Superior temporal gyrus (tissue), 1 donor: ENCODE measurements around the gene TOPBP1.
"Not testable (repeated sequence)": the region's sequence is repeated elsewhere in the genome, so short reads cannot be mapped to it uniquely, and the experiment has no call there.

Source experiments
- DNase-seq: peaks from one replicate; pipeline ENCODE4 v3.0.0-alpha.2; 2016; ENCODE audit errors: extremely low spot score

The TOPBP1 gene

DNA sequence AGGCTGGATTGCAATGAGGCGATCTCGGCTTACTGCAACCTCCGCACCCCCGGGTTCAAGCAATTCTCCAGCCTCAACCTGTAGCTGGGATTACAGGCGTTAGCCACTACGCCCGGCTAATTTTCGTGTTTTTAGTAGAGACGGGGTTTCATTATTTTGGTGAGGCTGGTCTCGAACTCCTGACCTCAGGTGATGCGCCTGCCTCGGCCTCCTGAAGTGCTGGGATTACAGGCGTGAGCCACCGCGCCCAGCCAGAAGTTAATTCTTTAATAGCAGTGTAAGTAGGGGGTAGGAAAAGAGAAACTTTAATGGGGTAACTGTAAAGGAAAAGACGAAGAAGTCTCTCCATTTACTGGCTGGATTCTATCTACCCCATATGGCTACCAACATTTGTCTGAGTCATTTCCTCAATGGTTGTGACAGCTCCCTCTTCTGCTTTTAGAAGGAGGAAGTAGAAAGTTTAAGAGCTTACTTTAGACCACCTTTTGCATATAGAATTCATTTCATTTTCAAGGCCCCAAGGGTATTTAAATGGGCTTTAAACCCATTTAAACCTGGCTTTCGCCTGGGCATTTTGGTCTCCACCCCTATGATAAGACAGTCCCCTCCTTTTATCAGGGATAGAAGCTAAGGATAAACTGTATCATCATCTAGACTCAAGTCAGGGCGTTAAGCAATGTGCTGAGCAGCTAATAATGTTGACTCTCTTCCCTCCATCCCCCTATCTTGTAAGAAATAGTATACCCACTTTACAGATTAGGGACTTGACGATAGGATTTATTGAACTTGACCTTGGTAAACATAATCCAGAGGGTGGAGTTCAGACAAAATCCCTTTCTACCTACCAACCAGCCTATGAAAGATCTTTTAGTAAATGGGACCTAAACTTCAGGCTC, 89.3 kb downstream of the TOPBP1 start:
- no peak for DNase-seq

DNA sequence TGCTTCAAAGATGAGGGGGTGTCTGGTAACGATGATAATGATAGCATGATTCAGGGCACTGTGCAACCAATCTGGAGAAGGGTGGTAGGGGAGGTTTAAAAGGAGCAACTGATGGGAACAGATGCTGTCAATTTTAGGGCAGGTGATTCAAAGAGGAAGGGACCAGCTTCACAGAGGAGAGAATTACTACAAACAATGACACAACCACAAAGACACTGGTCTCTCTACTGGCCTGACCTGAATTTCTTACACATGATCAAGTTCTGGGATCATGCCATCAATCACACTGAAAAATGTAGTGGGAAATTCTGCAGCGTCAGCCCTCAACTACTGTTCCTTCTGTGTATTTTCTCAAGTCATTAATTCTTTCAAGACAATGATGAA, 90.8 kb downstream of the TOPBP1 start:
- no peak for DNase-seq

DNA sequence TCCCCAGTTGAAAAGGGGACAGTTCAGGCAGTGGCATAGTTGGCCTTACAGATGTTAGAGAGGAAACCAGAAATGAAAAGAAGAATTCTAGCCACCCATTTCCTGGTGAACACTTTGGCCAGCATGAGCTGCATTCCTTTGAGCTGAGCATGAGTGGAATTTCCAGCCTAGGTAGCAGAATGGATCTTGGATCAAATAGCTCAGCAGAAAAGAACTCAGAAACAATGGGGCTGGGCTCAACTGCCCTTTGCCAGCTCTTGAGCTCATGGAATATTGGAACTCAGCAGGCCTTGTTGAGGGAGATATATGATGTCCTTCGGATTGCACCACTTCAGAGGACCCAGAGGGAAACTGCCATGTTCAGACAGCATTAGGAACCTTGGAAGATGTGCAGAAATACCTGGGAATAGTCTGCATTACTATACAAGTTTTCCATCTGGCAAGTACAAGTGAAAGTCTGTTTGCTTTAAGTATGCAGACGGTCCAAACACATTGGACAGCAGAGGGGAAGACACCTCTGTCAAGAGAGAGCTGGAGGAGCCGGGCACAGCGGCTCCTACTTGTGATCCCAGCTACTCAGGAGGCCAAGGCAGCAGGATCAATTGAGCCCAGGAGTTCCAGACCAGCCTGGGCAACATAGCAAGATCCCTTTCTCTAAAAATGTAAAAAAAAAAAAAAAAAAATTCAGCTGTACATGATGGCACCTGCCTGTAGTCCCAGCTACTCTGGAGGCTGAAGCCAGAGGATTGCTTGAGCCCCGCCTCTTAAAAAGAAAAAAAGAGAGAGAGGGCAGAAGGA, 91.4 kb downstream of the TOPBP1 start:
- DNase-seq: no peak

DNA sequence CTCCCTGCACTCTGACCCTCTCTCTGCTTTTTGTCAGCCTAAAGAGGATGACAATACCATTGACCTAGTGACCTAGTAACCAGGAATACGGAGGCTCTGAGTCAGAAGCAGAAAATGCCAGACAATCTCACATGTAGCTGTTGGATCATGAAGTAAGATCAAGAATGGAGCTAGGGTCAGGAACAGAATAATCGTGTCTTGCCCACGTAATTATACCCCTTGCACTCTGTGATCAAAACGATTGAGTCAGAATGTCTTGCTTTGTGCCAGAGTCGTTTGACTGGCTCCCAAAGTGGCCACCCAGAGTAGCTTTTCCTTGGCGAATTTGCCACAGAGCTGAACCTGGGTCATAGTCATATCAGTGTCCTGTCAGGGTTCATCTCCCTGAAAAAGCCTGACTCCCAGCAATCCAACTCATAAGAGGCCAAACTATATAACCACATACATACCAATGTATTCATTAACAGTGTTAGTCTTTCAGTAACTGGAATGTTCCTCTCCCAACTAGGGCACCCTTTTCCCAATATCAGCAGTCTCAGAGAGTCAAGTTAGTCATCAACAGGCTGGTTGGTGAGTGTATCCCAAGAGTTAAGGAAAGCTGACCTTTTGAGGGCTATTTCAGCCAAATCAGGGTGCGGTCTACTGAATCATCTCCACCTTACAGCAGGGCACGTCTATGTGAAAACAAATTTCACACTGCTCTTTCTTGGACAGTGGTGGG, 93.3 kb downstream of the TOPBP1 start:
- DNase-seq: no peak

DNA sequence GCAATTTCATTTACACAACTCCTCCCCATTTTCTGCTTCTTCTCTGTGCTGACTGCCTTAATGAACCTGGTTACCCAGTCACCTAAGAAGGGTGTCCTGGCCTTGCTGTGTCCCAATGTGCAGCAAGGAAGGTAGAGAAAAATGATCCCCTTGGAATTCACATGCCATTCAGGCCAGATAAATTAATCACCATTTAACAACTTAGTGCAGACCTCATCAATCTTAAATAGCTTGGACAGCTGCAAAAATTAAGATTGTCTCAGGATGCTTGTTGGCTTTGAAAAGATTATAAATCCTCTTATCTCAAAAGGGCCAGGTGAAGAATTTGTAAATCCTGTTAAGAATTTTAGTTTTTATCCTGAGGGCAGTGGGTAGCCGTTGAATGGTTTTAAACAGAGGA, 97.9 kb downstream of the TOPBP1 start:
- DNase-seq: no peak

DNA sequence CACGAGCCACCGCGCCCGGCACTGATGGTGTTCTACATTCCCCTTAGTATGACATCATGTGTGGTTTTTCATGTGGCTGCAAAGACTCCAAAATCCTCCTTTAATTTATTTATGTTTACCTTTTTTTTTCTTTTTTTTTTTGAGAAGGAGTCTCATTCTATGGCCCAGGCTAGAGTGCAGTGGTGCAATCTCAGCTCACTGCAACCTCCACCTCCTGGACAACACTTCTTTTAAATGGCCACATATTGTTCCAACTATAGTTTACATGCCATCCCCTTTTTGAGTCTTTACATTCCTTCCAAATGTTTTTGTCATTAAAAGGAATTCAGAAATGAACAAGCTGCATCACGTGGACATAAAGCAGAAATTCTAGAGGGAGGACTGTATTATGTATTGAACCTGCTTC, 98.6 kb downstream of the TOPBP1 start:
- DNase-seq: no peak

DNA sequence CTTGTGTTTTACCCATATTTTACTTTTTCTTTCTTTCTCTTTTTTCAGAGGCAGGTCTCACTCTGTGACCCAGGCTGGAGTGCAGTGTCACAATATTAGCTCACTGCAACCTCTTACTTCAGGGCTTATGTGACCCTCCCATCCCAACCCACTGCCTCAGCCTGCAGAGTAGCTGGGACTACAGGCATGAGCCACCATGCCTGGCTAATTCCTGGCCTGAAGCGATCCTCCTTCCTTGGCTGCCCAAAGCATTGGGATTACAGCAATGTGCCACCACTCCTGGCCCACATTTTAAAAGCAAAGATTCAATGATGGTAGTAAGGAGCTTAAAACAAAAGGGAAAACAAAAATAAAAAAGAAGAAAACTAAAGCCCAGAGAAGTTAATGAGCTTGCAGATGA, 99.4 kb downstream of the TOPBP1 start:
- DNase-seq: no peak

DNA sequence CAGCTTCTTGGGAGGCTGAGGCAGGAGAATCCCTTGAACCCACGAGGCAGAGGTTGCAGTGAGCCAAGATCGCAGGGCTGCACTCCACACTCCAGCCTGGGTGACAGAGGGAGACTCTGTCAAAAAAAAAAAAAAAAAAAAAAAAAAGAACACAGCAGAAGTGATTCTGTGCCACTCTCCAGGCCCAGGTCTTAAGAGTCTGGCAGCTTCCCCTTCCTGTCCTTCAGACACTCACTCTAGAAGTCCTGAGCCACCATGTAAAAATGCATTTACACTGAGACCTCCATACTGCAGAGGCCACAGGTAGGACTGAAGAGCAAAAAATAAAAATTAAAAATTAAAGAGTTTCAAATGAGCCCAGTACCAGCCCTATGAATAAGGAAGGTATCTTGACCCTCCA, 100.1 kb downstream of the TOPBP1 start:
- no peak for DNase-seq

DNA sequence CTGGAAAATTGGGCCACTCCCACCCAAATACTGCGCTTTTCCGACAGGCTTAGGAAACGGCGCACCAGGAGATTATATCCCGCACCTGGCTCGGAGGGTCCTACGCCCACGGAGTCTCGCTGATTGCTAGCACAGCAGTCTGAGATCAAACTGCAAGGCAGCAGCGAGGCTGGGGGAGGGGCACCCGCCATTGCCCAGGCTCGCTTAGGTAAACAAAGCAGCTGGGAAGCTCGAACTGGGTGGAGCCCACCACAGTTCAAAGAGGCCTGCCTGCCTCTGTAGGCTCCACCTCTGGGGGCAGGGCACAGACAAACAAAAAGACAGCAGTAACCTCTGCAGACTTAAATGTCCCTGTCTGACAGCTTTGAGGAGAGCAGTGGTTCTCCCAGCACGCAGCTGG, 110.2 kb downstream of the TOPBP1 start:
- not testable (repeated sequence) for DNase-seq
